IMR-90 (cell line): ENCODE results near the gene PIGC.

ENCODE experiments used
- BHLHE40 ChIP-seq: fragments of 150-350 bp; IDR thresholded peaks from 2 replicates; pipeline ENCODE4 v1.6.1; 2016; ENCODE audit warnings: mild to moderate bottlenecking, low read depth, low read length
- CEBPB ChIP-seq: IDR thresholded peaks from 2 replicates; pipeline ENCODE4 v1.6.1; 2012; ENCODE audit warnings: low read depth, low read length, improper control_type of control experiment
- CHD1 ChIP-seq: IDR thresholded peaks from 2 replicates; pipeline ENCODE4 v1.6.1; 2012; ENCODE audit warnings: low read depth, low read length, improper control_type of control experiment
- CTCF ChIP-seq: conservative IDR thresholded peaks from 2 replicates; pipeline ENCODE4 v1.5.1; 2012; ENCODE audit warnings: mild to moderate bottlenecking, low read depth, low read length, improper control_type of control experiment
- ELK1 ChIP-seq: fragments of 150-350 bp; IDR thresholded peaks from 2 replicates; pipeline ENCODE4 v1.6.1; 2016; ENCODE audit warnings: low read depth, mild to moderate bottlenecking, low read length, moderate library complexity, borderline replicate concordance
- FOS ChIP-seq: fragments of 150-350 bp; IDR thresholded peaks from 2 replicates; pipeline ENCODE4 v1.6.1; 2016; ENCODE audit warnings: low read depth, low read length
- MAZ ChIP-seq: IDR thresholded peaks from 2 replicates; pipeline ENCODE4 v1.6.1; 2012; ENCODE audit warnings: low read depth, mild to moderate bottlenecking, low read length, improper control_type of control experiment, moderate library complexity, borderline replicate concordance
- MXI1 ChIP-seq: IDR thresholded peaks from 2 replicates; pipeline ENCODE4 v1.6.1; 2012; ENCODE audit warnings: low read depth, mild to moderate bottlenecking, low read length, moderate library complexity, borderline replicate concordance
- POLR2A ChIP-seq: IDR thresholded peaks from 2 replicates; pipeline ENCODE4 v1.6.1; 2012; ENCODE audit warnings: mild to moderate bottlenecking, low read depth, low read length
- RAD21 ChIP-seq: IDR thresholded peaks from 2 replicates; pipeline ENCODE4 v1.6.1; 2012; ENCODE audit warnings: low read length, improper control_type of control experiment
- RCOR1 ChIP-seq: IDR thresholded peaks from 2 replicates; pipeline ENCODE4 v1.6.1; 2012; ENCODE audit warnings: mild to moderate bottlenecking, low read length, improper control_type of control experiment; ENCODE audit not compliant: insufficient replicate concordance
- RFX5 ChIP-seq: IDR thresholded peaks from 2 replicates; pipeline ENCODE4 v1.8.0; 2012; ENCODE audit warnings: low read depth, mild to moderate bottlenecking, low read length, moderate library complexity
- SMC3 ChIP-seq: fragments of 150-350 bp; IDR thresholded peaks from 2 replicates; pipeline ENCODE4 v1.6.1; 2016; ENCODE audit warnings: low read depth, mild to moderate bottlenecking, antibody characterized with exemption, low read length, moderate library complexity
- USF2 ChIP-seq: fragments of 150-350 bp; IDR thresholded peaks from 2 replicates; pipeline ENCODE4 v1.6.1; 2017; ENCODE audit warnings: mild to moderate bottlenecking, antibody characterized with exemption, low read length, low read depth

- TF ChIP-seq POLR2A (no peak), BHLHE40 (no peak), SMC3 (no peak), CTCF (no peak), RAD21 (no peak), USF2 (no peak), RCOR1 (no peak), FOS (no peak), CEBPB (no peak), RFX5 (no peak), ELK1 (no peak), CHD1 (no peak), MAZ (no peak), MXI1 (no peak)
Observed at GRCh38 chr1:172455451-172455850, 11.6 kb upstream of the PIGC start.
